Calu3 (cell line): Measurements from ENCODE around the gene NEXMIF. TPM values are rescaled to one million over a fixed set of nuclear protein-coding genes. Genes with fewer than 3 reads are reported as not detected.
"Not testable (repeated sequence)": the region's sequence is repeated elsewhere in the genome, so short reads cannot be mapped to it uniquely, and the experiment has no call there.

Experiments used
- Bru-seq: library from RNA; stranded (reverse); fragments of 400-500 nt; gene quantifications from one replicate; lab custom pipeline; 2021; lab: Mats Ljungman, UMichigan
- BruChase-seq, 2 experiments: library from RNA; stranded (reverse); fragments of 400-500 nt; gene quantifications; one replicate each; lab custom pipeline; 2021; lab: Mats Ljungman, UMichigan
- BruUV-seq: library from RNA; stranded (reverse); fragments of 400-500 nt; replicated peaks from 2 replicates; lab custom pipeline; 2021; lab: Mats Ljungman, UMichigan
- CTCF ChIA-PET: fragments of 300-600 bp; sonication (Branson Sonifier 250); formaldehyde crosslinking; loops from one replicate; lab custom pipeline; 2022; ENCODE audit warnings: antibody characterized with exemption; lab: Charles Lee
- DNase-seq: peaks from one replicate; pipeline ENCODE4 v3.0.0; 2022
- H3K27ac Mint-ChIP-seq: one replicate; pipeline ENCODE4 v1.8.0; 2022; ENCODE audit warnings: mixed read lengths; ENCODE audit not compliant: unreplicated experiment
- H3K27me3 Mint-ChIP-seq: one replicate; pipeline ENCODE4 v1.8.0; 2022; ENCODE audit warnings: mixed read lengths; ENCODE audit not compliant: unreplicated experiment
- H3K36me3 Mint-ChIP-seq: one replicate; pipeline ENCODE4 v1.8.0; 2022; ENCODE audit warnings: mild to moderate bottlenecking, moderate library complexity, mixed read lengths; ENCODE audit not compliant: insufficient read depth, unreplicated experiment
- H3K4me1 Mint-ChIP-seq: one replicate; pipeline ENCODE4 v1.8.0; 2022; ENCODE audit warnings: mild to moderate bottlenecking, low read depth, mixed read lengths; ENCODE audit not compliant: unreplicated experiment
- H3K4me3 Mint-ChIP-seq: one replicate; pipeline ENCODE4 v1.8.0; 2022; ENCODE audit warnings: mild to moderate bottlenecking, low read depth, moderate library complexity, mixed read lengths; ENCODE audit not compliant: unreplicated experiment
- H3K9me3 Mint-ChIP-seq: one replicate; pipeline ENCODE4 v1.8.0; 2022; ENCODE audit warnings: low read depth, mixed read lengths; ENCODE audit not compliant: unreplicated experiment
- CTCF ChIP-seq: fragments of 200-600 bp; IDR thresholded peaks from one replicate; pipeline ENCODE4 v1.8.0; 2022; ENCODE audit warnings: antibody characterized with exemption; ENCODE audit not compliant: unreplicated experiment
- intact Hi-C: fragments of 100-400 bp; cut with micrococcal nuclease; formaldehyde crosslinking; loops from one replicate; pipeline ENCODE4 v1.10.0; 2022; ENCODE audit not compliant: unreplicated experiment
- long read RNA-seq: library from polyadenylated mRNA; stranded (forward); transcript quantifications from one replicate; pipeline ENCODE4 v2.0.0, GENCODE V29; 2022
- total RNA-seq: library from RNA; stranded (reverse); gene quantifications from 2 replicates; pipeline ENCODE4 v1.2.3, GENCODE V29; 2022

The NEXMIF gene
- total RNA-seq (not detected in 2 replicates), Bru-seq, nascent RNA (percentile 4 among the genes with signal in this experiment), BruChase-seq, experiment 1, labeled RNA remaining after a 6-hour chase (percentile 4 among the genes with signal in this experiment), BruChase-seq, experiment 2, labeled RNA remaining after a 2-hour chase (percentile 6 among the genes with signal in this experiment)
- long read RNA-seq, result 0 reads

- Mint-ChIP-seq H3K4me1 (peaks cover 5% of the 10 kb centered on the region), H3K4me3 (peak within 1 kb of the TSS; percentile 63), H3K9me3 (no peaks in the 10 kb centered on the region), H3K27ac (no peak within 1 kb of the TSS), H3K27me3 (peaks cover 35% of the 10 kb centered on the region), H3K36me3 (no peaks in the 10 kb centered on the region)
- no TSS peak for BruUV-seq
- peak; percentile 37 for DNase-seq
- intact Hi-C loops, result no loop called here
- no peak for TF ChIP-seq CTCF
- CTCF ChIA-PET, result no interaction called here
Observed at GRCh38 chrX:74925225-74926088, at the start of gene NEXMIF. TSS of gene NEXMIF (minus strand) at chrX:74925452.

DNA sequence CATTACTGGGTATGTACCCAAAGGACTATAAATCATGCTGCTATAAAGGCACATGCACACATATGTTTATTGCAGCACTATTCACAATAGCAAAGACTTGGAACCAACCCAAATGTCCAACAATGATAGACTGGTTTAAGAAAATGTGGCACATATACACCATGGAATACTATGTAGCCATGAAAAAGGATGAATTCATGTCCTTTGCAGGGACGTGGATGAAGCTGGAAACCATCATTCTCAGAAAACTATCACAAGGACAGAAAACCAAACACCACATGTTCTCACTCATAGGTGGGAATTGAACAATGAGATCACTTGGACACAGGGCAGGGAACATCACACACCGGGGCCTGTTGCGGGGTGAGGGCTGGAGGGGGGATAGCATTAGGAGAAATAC is 36.7 kb upstream of the NEXMIF start:
- not testable (repeated sequence) for H3K27me3 Mint-ChIP-seq

GRCh38 chrX:74949717-74950116 is 24.5 kb upstream of the NEXMIF start:
- CTCF ChIA-PET, result no interaction called here

More for the DNA sequence above, 36.7 kb upstream of the NEXMIF start:
- BruUV-seq, intact Hi-C loops, H3K36me3 Mint-ChIP-seq, H3K4me3 Mint-ChIP-seq, H3K9me3 Mint-ChIP-seq, DNase-seq, H3K27ac Mint-ChIP-seq, CTCF ChIA-PET, H3K4me1 Mint-ChIP-seq: not testable (repeated sequence)

GRCh38 chrX:74940414-74940813 is 15.2 kb upstream of the NEXMIF start:
- TF ChIP-seq CTCF, result no peak
- CTCF ChIA-PET, result no interaction called here
- no TSS peak for BruUV-seq
- intact Hi-C loops, result no loop called here
- no peak overlapping the region for H3K4me3 Mint-ChIP-seq
- no peaks in the 10 kb centered on the region for H3K27me3 Mint-ChIP-seq
- H3K27ac Mint-ChIP-seq, result no peak overlapping the region
- H3K4me1 Mint-ChIP-seq, result no peaks in the 10 kb centered on the region
- H3K36me3 Mint-ChIP-seq, result no peaks in the 10 kb centered on the region
- peaks cover 3% of the 10 kb centered on the region for H3K9me3 Mint-ChIP-seq
- DNase-seq, result no peak

More at GRCh38 chrX:74949717-74950116, 24.5 kb upstream of the NEXMIF start:
- Mint-ChIP-seq H3K4me3 (no peak overlapping the region), H3K36me3 (no peaks in the 10 kb centered on the region), H3K27me3 (no peaks in the 10 kb centered on the region), H3K4me1 (no peaks in the 10 kb centered on the region), H3K9me3 (peaks cover 8% of the 10 kb centered on the region), H3K27ac (no peak overlapping the region)
- no peak for DNase-seq
- no TSS peak for BruUV-seq
- TF ChIP-seq CTCF, result no peak
- intact Hi-C loops, result no loop called here
